HepG2 (cell line): ENCODE data around the gene S100A16. TPM values are rescaled to one million over a fixed set of nuclear protein-coding genes. Genes with fewer than 3 reads are reported as not detected.

ENCODE experiments used
- HMG20A ChIP-seq: IDR thresholded peaks from 2 replicates; pipeline ENCODE4 v1.6.1; 2016; ENCODE audit warnings: borderline replicate concordance
- MATR3 ChIP-seq: sonication (generic); formaldehyde crosslinking; IDR thresholded peaks from 2 replicates; pipeline ENCODE4 v1.4.0; 2020; ENCODE audit warnings: missing genetic modification reagents
- PHF21A ChIP-seq: sonication (generic); formaldehyde crosslinking; IDR thresholded peaks from 2 replicates; pipeline ENCODE4 v1.5.0; 2020; ENCODE audit warnings: mild to moderate bottlenecking, missing genetic modification reagents
- ZNF547 ChIP-seq: sonication (generic); formaldehyde crosslinking; IDR thresholded peaks from 2 replicates; pipeline ENCODE4 v1.5.1; 2020; ENCODE audit warnings: mild to moderate bottlenecking, missing genetic modification reagents
- ZNF552 ChIP-seq: sonication (generic); formaldehyde crosslinking; IDR thresholded peaks from 2 replicates; pipeline ENCODE4 v1.9.0; 2022; ENCODE audit warnings: missing genetic modification reagents, mild to moderate bottlenecking, borderline replicate concordance
- ZNF670 ChIP-seq: sonication (generic); formaldehyde crosslinking; IDR thresholded peaks from 2 replicates; pipeline ENCODE4 v1.8.0; 2022; ENCODE audit warnings: mild to moderate bottlenecking, missing genetic modification reagents, borderline replicate concordance
- ZNF788 ChIP-seq: sonication (generic); formaldehyde crosslinking; IDR thresholded peaks from 2 replicates; pipeline ENCODE4 v1.5.0; 2020; ENCODE audit warnings: mild to moderate bottlenecking, missing genetic modification reagents, borderline replicate concordance
- polyA plus RNA-seq, 8 experiments: library from polyadenylated mRNA; depleted of rRNA in 3 of 8; stranded (reverse) in 7 of 8; unstranded in 1 of 8; fragments of >200 nt; fragmentation: Illumina TruSeq in 4 of 8; extraction: Trizol in 4 of 8; gene quantifications; 2 replicates each; pipeline versions ENCODE4 v1.2.1 to v1.2.3, GENCODE V29; 2011 to 2016; ENCODE audit warnings: low read depth in 4 of 8, missing spikeins in 1 of 8, mixed read lengths in 1 of 8; ENCODE audit not compliant: insufficient read depth in 1 of 8
- total RNA-seq, 5 experiments: library from RNA; depleted of rRNA; stranded (reverse); fragments of >200 nt; fragmentation: Illumina TruSeq; extraction: Trizol; gene quantifications; 2 replicates each; pipeline ENCODE4 v1.2.3, GENCODE V29; 2016; ENCODE audit warnings: low read depth in 1 of 5
- TF ChIP-seq, protein P1 (sequence below), 2 experiments: sonication (generic) in 1 of 2; formaldehyde crosslinking in 1 of 2; IDR thresholded peaks; 2 replicates each; pipeline versions ENCODE4 v1.6.1 to v1.9.0; 2014 to 2022; ENCODE audit warnings: antibody characterized with exemption in 1 of 2, borderline replicate concordance in 1 of 2, inconsistent platforms in 1 of 2, low read depth in 1 of 2, missing genetic modification reagents in 1 of 2
- TF ChIP-seq, protein P2 (sequence below): sonication (generic); formaldehyde crosslinking; IDR thresholded peaks from 2 replicates; pipeline ENCODE4 v1.9.0; 2022; ENCODE audit warnings: missing genetic modification reagents, mild to moderate bottlenecking, borderline replicate concordance
- TF ChIP-seq, protein P3 (sequence below): sonication (generic); formaldehyde crosslinking; conservative IDR thresholded peaks from 2 replicates; pipeline ENCODE4 v1.4.0; 2020; ENCODE audit warnings: missing genetic modification reagents
- TF ChIP-seq, protein P4 (sequence below): IDR thresholded peaks from 2 replicates; pipeline ENCODE4 v1.6.1; 2016
- TF ChIP-seq, protein P5 (sequence below): sonication (generic); formaldehyde crosslinking; IDR thresholded peaks from 2 replicates; pipeline ENCODE4 v1.4.0; 2020; ENCODE audit warnings: missing genetic modification reagents
- TF ChIP-seq, protein P6 (sequence below): sonication (generic); formaldehyde crosslinking; conservative IDR thresholded peaks from 2 replicates; pipeline ENCODE4 v1.8.0; 2022; ENCODE audit warnings: missing genetic modification reagents

The S100A16 gene
- total and polyA plus RNA-seq, 2 of the 13 experiments (the other 11 are each of a cell fraction or from before 2014, with no cell fraction given), result 46.0 to 195 TPM

DNA sequence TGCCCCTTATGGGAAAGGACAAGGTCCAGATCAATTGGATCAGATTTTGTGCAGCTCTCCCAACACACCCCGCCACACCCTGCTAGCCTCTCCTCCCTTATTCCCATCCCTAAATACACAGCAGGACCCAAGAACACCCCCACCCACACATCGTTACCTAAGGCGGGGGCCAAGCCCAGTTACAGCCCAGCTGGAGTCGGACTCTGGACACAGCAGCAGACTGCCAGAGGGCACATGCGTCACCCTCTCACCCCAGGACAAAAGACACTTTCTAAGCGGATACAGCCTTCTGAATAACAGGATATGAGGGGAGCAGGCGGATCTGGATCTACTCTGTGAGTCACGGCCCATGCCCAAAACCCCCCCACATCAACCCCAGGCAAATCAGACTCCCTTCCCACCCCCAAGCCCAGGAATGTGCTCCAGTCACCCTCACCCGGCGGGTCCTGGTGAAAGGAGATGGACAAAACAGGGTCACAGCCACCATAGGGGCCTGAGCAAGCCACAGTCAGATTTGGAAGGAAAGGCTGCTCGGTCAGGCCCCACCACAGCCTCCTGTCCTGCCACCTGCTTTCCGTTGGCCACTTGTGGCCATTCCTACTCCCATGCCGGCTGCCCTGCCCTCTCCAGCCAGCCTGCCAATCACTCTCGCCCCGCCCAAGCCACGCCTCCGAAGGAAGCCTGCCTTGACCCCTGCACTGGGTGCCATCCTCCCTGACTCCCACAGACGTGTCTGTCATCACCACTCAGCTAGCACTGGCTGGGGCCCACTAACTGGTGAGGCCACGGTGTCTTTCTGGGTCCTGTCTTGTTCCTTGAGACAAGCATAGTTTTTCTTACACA lies 4.0 kb downstream of the S100A16 start (continued):
- TF ChIP-seq, protein P1, sequence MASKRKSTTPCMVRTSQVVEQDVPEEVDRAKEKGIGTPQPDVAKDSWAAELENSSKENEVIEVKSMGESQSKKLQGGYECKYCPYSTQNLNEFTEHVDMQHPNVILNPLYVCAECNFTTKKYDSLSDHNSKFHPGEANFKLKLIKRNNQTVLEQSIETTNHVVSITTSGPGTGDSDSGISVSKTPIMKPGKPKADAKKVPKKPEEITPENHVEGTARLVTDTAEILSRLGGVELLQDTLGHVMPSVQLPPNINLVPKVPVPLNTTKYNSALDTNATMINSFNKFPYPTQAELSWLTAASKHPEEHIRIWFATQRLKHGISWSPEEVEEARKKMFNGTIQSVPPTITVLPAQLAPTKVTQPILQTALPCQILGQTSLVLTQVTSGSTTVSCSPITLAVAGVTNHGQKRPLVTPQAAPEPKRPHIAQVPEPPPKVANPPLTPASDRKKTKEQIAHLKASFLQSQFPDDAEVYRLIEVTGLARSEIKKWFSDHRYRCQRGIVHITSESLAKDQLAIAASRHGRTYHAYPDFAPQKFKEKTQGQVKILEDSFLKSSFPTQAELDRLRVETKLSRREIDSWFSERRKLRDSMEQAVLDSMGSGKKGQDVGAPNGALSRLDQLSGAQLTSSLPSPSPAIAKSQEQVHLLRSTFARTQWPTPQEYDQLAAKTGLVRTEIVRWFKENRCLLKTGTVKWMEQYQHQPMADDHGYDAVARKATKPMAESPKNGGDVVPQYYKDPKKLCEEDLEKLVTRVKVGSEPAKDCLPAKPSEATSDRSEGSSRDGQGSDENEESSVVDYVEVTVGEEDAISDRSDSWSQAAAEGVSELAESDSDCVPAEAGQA (IDR thresholded peaks at IDR 0.05; ENCODE audit: low read depth), result no peak
- TF ChIP-seq, protein P1 (CRISPR knock-in tag; IDR thresholded peaks at IDR 0.05; ENCODE audit: borderline replicate concordance), result no peak
- TF ChIP-seq MATR3 (no peak), ZNF547 (no peak; the same call in 1 of the 2 replicates), ZNF552 (CRISPR knock-in tag) (no peak), ZNF670 (CRISPR knock-in tag) (peak; percentile 83; the same call in 1 of the 2 replicates), ZNF788 (CRISPR knock-in tag) (peak; percentile 40; the same call in 1 of the 2 replicates), HMG20A (CRISPR knock-in tag) (no peak), PHF21A (CRISPR knock-in tag) (peak; percentile 94)
- TF ChIP-seq, protein P2, sequence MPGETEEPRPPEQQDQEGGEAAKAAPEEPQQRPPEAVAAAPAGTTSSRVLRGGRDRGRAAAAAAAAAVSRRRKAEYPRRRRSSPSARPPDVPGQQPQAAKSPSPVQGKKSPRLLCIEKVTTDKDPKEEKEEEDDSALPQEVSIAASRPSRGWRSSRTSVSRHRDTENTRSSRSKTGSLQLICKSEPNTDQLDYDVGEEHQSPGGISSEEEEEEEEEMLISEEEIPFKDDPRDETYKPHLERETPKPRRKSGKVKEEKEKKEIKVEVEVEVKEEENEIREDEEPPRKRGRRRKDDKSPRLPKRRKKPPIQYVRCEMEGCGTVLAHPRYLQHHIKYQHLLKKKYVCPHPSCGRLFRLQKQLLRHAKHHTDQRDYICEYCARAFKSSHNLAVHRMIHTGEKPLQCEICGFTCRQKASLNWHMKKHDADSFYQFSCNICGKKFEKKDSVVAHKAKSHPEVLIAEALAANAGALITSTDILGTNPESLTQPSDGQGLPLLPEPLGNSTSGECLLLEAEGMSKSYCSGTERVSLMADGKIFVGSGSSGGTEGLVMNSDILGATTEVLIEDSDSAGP (CRISPR knock-in tag), result peak; percentile 86
- TF ChIP-seq, protein P3, sequence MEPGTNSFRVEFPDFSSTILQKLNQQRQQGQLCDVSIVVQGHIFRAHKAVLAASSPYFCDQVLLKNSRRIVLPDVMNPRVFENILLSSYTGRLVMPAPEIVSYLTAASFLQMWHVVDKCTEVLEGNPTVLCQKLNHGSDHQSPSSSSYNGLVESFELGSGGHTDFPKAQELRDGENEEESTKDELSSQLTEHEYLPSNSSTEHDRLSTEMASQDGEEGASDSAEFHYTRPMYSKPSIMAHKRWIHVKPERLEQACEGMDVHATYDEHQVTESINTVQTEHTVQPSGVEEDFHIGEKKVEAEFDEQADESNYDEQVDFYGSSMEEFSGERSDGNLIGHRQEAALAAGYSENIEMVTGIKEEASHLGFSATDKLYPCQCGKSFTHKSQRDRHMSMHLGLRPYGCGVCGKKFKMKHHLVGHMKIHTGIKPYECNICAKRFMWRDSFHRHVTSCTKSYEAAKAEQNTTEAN (CRISPR knock-in tag), result 0 out of 2 replicates have a peak, but pooled peaks have one; percentile 55
- TF ChIP-seq, protein P4, sequence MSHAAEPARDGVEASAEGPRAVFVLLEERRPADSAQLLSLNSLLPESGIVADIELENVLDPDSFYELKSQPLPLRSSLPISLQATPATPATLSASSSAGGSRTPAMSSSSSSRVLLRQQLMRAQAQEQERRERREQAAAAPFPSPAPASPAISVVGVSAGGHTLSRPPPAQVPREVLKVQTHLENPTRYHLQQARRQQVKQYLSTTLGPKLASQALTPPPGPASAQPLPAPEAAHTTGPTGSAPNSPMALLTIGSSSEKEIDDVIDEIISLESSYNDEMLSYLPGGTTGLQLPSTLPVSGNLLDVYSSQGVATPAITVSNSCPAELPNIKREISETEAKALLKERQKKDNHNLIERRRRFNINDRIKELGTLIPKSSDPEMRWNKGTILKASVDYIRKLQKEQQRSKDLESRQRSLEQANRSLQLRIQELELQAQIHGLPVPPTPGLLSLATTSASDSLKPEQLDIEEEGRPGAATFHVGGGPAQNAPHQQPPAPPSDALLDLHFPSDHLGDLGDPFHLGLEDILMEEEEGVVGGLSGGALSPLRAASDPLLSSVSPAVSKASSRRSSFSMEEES (CRISPR knock-in tag), result 0 out of 2 replicates have a peak, but pooled peaks have one; percentile 30
- TF ChIP-seq, protein P5, sequence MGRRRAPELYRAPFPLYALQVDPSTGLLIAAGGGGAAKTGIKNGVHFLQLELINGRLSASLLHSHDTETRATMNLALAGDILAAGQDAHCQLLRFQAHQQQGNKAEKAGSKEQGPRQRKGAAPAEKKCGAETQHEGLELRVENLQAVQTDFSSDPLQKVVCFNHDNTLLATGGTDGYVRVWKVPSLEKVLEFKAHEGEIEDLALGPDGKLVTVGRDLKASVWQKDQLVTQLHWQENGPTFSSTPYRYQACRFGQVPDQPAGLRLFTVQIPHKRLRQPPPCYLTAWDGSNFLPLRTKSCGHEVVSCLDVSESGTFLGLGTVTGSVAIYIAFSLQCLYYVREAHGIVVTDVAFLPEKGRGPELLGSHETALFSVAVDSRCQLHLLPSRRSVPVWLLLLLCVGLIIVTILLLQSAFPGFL (CRISPR knock-in tag), result no peak
- TF ChIP-seq, protein P6, sequence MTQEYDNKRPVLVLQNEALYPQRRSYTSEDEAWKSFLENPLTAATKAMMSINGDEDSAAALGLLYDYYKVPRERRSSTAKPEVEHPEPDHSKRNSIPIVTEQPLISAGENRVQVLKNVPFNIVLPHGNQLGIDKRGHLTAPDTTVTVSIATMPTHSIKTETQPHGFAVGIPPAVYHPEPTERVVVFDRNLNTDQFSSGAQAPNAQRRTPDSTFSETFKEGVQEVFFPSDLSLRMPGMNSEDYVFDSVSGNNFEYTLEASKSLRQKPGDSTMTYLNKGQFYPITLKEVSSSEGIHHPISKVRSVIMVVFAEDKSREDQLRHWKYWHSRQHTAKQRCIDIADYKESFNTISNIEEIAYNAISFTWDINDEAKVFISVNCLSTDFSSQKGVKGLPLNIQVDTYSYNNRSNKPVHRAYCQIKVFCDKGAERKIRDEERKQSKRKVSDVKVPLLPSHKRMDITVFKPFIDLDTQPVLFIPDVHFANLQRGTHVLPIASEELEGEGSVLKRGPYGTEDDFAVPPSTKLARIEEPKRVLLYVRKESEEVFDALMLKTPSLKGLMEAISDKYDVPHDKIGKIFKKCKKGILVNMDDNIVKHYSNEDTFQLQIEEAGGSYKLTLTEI, result no peak
